Duodenal mucosa (tissue), 2 donors: ENCODE results near the gene PCED1A.

ENCODE experiments used
- H3K27ac ChIP-seq: one replicate; pipeline ENCODE4 v1.7.0; 2013; ENCODE audit warnings: low read depth, low read length
- H3K27me3 ChIP-seq, 2 donors: one replicate each; pipeline ENCODE4 v1.7.0; 2013; ENCODE audit warnings: low read length in 2 of 2, control low read depth in 1 of 2; ENCODE audit not compliant: insufficient read depth in 2 of 2, control insufficient read depth in 1 of 2
- H3K36me3 ChIP-seq, 2 donors: one replicate each; pipeline ENCODE4 v1.7.0; 2013; ENCODE audit warnings: low read length in 2 of 2, control low read depth in 1 of 2; ENCODE audit not compliant: insufficient read depth in 2 of 2, control insufficient read depth in 1 of 2
- H3K4me1 ChIP-seq, 2 donors: one replicate each; pipeline ENCODE4 v1.7.0; 2013; ENCODE audit warnings: low read length in 2 of 2, control low read depth in 1 of 2; ENCODE audit not compliant: insufficient read depth in 2 of 2, control insufficient read depth in 1 of 2
- H3K4me3 ChIP-seq, 2 donors: one replicate each; pipeline ENCODE4 v1.7.0; 2013; ENCODE audit warnings: low read length in 2 of 2, low read depth in 1 of 2
- H3K9ac ChIP-seq, 2 donors: one replicate each; pipeline ENCODE4 v1.7.0; 2013; ENCODE audit warnings: low read length in 2 of 2, low read depth in 1 of 2
- H3K9me3 ChIP-seq, 2 donors: one replicate each; pipeline ENCODE4 v1.7.0; 2013; ENCODE audit warnings: low read length in 2 of 2, control low read depth in 1 of 2; ENCODE audit not compliant: control insufficient read depth in 1 of 2

The PCED1A gene

GRCh38 chr20:2798095-2798805 lies 42.2 kb downstream of the PCED1A start:
- peaks cover 43 to 44% of the 10 kb centered on the region in 2 donors for H3K27me3 ChIP-seq

GRCh38 chr20:2797136-2797983 lies 43.1 kb downstream of the PCED1A start:
- no peak overlapping the region for H3K9ac ChIP-seq
- H3K4me3 ChIP-seq = no peak overlapping the region
- H3K4me1 ChIP-seq = peaks cover 0 to 13% of the 10 kb centered on the region in 2 donors
- no peaks in the 10 kb centered on the region for H3K9me3 ChIP-seq
- no peak overlapping the region for H3K27ac ChIP-seq
- H3K36me3 ChIP-seq = no peaks in the 10 kb centered on the region
- H3K27me3 ChIP-seq = peaks cover 37 to 41% of the 10 kb centered on the region in 2 donors

More at GRCh38 chr20:2798095-2798805, 42.2 kb downstream of the PCED1A start:
- no peaks in the 10 kb centered on the region for H3K9me3 ChIP-seq
- H3K4me1 ChIP-seq = peaks cover 0 to 13% of the 10 kb centered on the region in 2 donors
- H3K36me3 ChIP-seq = no peaks in the 10 kb centered on the region
- no peak overlapping the region for H3K27ac ChIP-seq
- H3K9ac ChIP-seq = no peak overlapping the region
- H3K4me3 ChIP-seq = no peak overlapping the region

GRCh38 chr20:2796011-2796660 lies 44.3 kb downstream of the PCED1A start:
- H3K27me3 ChIP-seq = peaks cover 28 to 32% of the 10 kb centered on the region in 2 donors

GRCh38 chr20:2795451-2795850 lies 45.0 kb downstream of the PCED1A start:
- Histone ChIP-seq H3K4me3 (no peak overlapping the region), H3K36me3 (no peaks in the 10 kb centered on the region), H3K9ac (no peak overlapping the region), H3K9me3 (no peaks in the 10 kb centered on the region), H3K27ac (no peak overlapping the region), H3K27me3 (peaks cover 23 to 27% of the 10 kb centered on the region in 2 donors), H3K4me1 (peaks cover 0 to 8% of the 10 kb centered on the region in 2 donors)

More at GRCh38 chr20:2796011-2796660, 44.3 kb downstream of the PCED1A start:
- Histone ChIP-seq H3K36me3 (no peaks in the 10 kb centered on the region), H3K27ac (no peak overlapping the region), H3K9me3 (no peaks in the 10 kb centered on the region), H3K4me1 (peaks cover 0 to 13% of the 10 kb centered on the region in 2 donors), H3K9ac (no peak overlapping the region), H3K4me3 (no peak overlapping the region)

- Histone ChIP-seq H3K9ac (no peak overlapping the region), H3K27me3 (peaks cover 19 to 23% of the 10 kb centered on the region in 2 donors), H3K9me3 (no peaks in the 10 kb centered on the region), H3K36me3 (no peaks in the 10 kb centered on the region), H3K27ac (no peak overlapping the region), H3K4me3 (no peak overlapping the region), H3K4me1 (peaks cover 0 to 6% of the 10 kb centered on the region in 2 donors)
These were observed 45.5 kb downstream of the PCED1A start for GRCh38 chr20:2794866-2795447.

- Histone ChIP-seq H3K27ac (no peak overlapping the region), H3K27me3 (peaks cover 12 to 18% of the 10 kb centered on the region in 2 donors), H3K4me3 (no peak overlapping the region), H3K9ac (no peak overlapping the region), H3K4me1 (no peaks in the 10 kb centered on the region), H3K9me3 (no peaks in the 10 kb centered on the region), H3K36me3 (no peaks in the 10 kb centered on the region)
These were observed 46.2 kb downstream of the PCED1A start for GRCh38 chr20:2794202-2794748.

GRCh38 chr20:2793471-2793870 lies 47.0 kb downstream of the PCED1A start:
- H3K9ac ChIP-seq = no peak overlapping the region
- no peak overlapping the region for H3K27ac ChIP-seq
- no peaks in the 10 kb centered on the region for H3K4me1 ChIP-seq
- H3K9me3 ChIP-seq = no peaks in the 10 kb centered on the region
- no peaks in the 10 kb centered on the region for H3K36me3 ChIP-seq
- H3K4me3 ChIP-seq = no peak overlapping the region
- H3K27me3 ChIP-seq = peaks cover 6 to 13% of the 10 kb centered on the region in 2 donors
